Motor neuron (in vitro differentiated cells): Measurements from ENCODE around the gene PCDHGA9. TPM values are rescaled to one million over a fixed set of nuclear protein-coding genes. Genes with fewer than 3 reads are reported as not detected.
"Not testable (repeated sequence)": the region's sequence is repeated elsewhere in the genome, so short reads cannot be mapped to it uniquely, and the experiment has no call there.

ENCODE experiments used
- ATAC-seq, 8 experiments: fragments of 200-7000 bp; cut with Tn5 transposase; replicated peaks in 6 of 8; 2 replicates each; pipeline ENCODE4 v1.8.0; 2021; ENCODE audit warnings: mild to moderate bottlenecking in 8 of 8, moderate library complexity in 8 of 8
- H3K27ac ChIP-seq, 2 donors: fragments of 250-450 bp; sonication (Bioruptor Pico); 2 replicates each; pipeline ENCODE4 v1.9.0; 2021; ENCODE audit warnings: antibody characterized with exemption in 2 of 2, mild to moderate bottlenecking in 2 of 2, moderate library complexity in 1 of 2
- H3K4me1 ChIP-seq, 2 donors: fragments of 250-450 bp; sonication (Bioruptor Pico); replicated peaks in 1 of 2; 2 replicates each; pipeline ENCODE4 v1.6.1; 2021; ENCODE audit warnings: antibody characterized with exemption in 2 of 2, mild to moderate bottlenecking in 2 of 2, moderate library complexity in 1 of 2
- H3K4me3 ChIP-seq, 5 donors: fragments of 250-450 bp; sonication (Bioruptor Pico); 2 replicates each; pipeline ENCODE4 v1.9.0; 2021; ENCODE audit warnings: antibody characterized with exemption in 5 of 5, mild to moderate bottlenecking in 5 of 5, moderate library complexity in 4 of 5
- WGBS, 10 experiments: fragments of 450-650 bp; shearing (Covaris generic); methylation state at CpG; one replicate each; pipeline ENCODE4 v1.0.0; 2022; 5-methylcytosine and 5-hydroxymethylcytosine counted together
- in situ Hi-C, 9 experiments: fragments of 400-800 bp; cut with MboI; loops; one replicate each; pipeline ENCODE4 v1.15.0; 2021; ENCODE audit warnings: low sequenced_read_pairs in 9 of 9, low pct_unique_long_range_greater_than_20kb in 2 of 9; ENCODE audit not compliant: unreplicated experiment in 9 of 9
- total RNA-seq, 8 experiments: library from RNA; unstranded; fragments of 300-600 nt; gene quantifications; 2 replicates each; pipeline versions ENCODE4 v1.2.3 to v1.2.4, GENCODE V29; 2022

PCDHGA9 gene
- total RNA-seq, 8 experiments from 2014 or later: 0.22 to 5.5 (median 1.3) TPM

DNA sequence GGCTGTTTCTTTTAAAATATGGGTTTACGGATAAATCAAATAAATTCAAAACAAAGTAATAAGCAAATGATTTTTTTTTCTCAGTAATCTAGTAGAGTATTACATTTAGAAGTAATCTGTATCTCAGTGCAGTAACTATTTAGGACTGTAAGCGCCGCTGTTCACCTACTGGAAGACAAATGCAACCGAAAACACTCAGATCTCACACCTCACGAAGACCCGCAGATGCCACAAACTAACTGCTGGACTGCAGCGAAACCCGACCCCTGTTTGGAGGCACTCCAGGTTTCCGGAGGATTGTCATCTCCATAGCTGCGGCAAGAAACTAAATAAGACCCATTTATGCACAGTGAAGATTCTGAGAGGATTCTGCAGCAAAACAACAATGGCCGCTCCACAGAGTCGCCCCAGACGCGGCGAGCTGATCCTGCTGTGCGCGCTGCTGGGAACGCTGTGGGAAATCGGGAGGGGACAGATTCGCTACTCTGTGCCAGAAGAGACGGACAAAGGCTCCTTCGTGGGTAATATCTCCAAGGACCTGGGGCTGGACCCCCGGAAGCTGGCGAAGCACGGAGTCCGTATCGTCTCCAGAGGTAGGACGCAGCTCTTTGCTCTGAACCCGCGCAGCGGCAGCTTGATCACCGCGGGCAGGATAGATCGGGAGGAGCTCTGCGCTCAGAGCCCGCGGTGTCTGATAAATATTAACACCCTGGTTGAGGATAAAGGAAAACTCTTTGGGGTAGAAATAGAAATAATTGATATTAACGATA, 10.0 kb upstream of the PCDHGA9 start, which contains the start of gene PCDHGA8:
TSS of gene PCDHGA8 (plus strand) at position 205 of the 770 bp plus-strand sequence. CDS start at position 386, 181 bp downstream.
- no peak within 1 kb of the TSS for H3K4me3 ChIP-seq
- 15 to 96% (median 83%) methylated on average over 1 to 38 of the region's 38 CpGs for WGBS, 10 experiments
- no peak within 1 kb of the TSS for H3K27ac ChIP-seq
- in situ Hi-C loops: no loop called here
- ATAC-seq: no peak
- no peaks in the 10 kb centered on the region for H3K4me1 ChIP-seq

DNA sequence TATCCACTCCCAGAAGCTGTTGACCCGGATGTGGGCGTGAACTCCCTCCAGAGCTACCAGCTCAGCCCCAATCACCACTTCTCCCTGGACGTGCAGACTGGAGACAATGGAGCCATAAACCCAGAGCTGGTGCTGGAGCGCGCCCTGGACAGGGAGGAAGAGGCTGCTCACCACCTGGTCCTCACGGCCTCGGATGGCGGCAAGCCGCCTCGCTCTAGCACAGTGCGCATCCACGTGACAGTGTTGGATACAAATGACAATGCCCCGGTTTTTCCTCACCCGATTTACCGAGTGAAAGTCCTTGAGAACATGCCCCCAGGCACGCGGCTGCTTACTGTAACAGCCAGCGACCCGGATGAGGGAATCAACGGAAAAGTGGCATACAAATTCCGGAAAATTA, 9.3 kb upstream of the PCDHGA9 start:
- WGBS, 10 experiments: 0 to 97% (median 90%) methylated on average over 2 to 18 of the region's 21 CpGs
- H3K27ac ChIP-seq: no peak overlapping the region
- H3K4me3 ChIP-seq: no peak overlapping the region
- H3K4me1 ChIP-seq: no peaks in the 10 kb centered on the region
- ATAC-seq: no peak
- in situ Hi-C loops: no loop called here

DNA sequence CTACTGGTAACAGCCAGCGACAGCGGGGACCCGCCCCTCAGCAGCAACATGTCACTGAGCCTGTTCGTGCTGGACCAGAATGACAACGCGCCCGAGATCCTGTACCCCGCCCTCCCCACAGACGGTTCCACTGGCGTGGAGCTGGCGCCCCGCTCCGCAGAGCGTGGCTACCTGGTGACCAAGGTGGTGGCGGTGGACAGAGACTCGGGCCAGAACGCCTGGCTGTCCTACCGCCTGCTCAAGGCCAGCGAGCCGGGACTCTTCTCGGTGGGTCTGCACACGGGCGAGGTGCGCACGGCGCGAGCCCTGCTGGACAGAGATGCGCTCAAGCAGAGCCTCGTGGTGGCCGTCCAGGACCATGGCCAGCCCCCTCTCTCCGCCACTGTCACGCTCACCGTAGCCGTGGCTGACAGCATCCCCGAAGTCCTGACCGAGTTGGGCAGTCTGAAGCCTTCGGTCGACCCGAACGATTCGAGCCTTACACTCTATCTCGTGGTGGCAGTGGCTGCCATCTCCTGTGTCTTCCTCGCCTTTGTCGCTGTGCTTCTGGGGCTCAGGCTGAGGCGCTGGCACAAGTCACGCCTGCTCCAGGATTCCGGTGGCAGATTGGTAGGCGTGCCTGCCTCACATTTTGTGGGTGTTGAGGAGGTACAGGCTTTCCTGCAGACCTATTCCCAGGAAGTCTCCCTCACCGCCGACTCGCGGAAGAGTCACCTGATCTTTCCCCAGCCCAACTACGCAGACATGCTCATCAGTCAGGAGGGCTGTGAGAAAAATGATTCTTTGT, 8.0 kb upstream of the PCDHGA9 start:
- H3K27ac ChIP-seq, H3K4me1 ChIP-seq, in situ Hi-C loops, H3K4me3 ChIP-seq, ATAC-seq: not testable (repeated sequence)
- 60 to 100% (median 88%) methylated on average over 1 to 12 of the region's 53 CpGs; no CpG with 5 or more reads in 4 of the 10 experiments for WGBS, 10 experiments

DNA sequence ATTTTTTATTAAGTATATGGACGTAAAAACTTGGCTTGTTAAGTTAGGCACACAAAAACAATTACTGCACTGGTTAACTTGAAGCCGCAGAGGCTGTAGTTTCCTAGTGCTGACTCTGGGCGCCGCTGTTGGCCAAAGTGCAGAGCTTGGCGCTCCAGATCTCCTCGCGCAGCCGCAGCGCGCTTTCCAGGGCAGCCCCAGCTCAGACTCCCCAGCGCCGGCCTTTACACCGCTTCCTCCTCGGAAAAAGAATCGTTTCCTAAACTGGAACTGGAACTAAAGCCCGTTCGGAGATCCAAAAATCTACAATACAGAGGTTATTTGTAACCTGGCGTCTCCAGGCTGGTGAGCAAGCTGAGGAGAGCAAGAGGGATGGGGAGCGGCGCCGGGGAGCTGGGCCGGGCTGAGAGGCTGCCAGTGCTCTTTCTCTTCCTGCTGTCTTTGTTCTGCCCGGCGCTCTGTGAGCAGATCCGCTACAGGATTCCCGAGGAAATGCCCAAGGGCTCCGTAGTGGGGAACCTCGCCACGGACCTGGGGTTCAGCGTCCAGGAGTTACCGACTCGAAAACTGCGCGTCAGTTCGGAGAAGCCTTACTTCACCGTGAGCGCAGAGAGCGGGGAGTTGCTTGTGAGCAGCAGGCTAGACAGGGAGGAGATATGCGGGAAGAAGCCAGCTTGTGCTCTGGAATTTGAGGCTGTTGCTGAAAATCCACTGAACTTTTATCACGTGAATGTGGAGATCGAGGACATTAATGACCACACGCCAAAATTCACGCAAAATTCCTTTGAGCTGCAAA, 4.6 kb upstream of the PCDHGA9 start, which contains the start of gene PCDHGB5:
TSS of gene PCDHGB5 (plus strand) at position 192 of the 796 bp plus-strand sequence. CDS start at position 373, 181 bp downstream.
- not testable (repeated sequence) for H3K4me3 ChIP-seq

DNA sequence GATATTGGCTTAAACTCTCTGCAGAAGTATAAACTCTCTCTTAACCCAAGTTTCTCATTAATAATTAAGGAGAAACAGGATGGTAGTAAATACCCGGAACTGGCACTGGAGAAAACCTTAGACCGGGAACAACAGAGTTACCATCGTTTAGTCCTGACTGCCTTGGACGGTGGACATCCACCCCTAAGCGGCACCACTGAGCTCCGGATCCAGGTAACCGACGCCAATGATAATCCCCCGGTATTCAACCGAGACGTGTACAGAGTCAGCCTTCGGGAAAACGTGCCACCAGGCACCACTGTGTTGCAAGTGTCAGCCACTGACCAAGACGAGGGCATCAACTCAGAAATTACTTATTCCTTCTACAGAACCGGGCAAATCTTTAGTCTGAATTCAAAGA, 4.0 kb upstream of the PCDHGA9 start:
- H3K27ac ChIP-seq: no peak overlapping the region
- ATAC-seq: no peak
- H3K4me1 ChIP-seq: no peaks in the 10 kb centered on the region
- H3K4me3 ChIP-seq: no peak overlapping the region
- WGBS, 10 experiments: 12 to 96% (median 82%) methylated on average over 2 to 13 of the region's 15 CpGs; no CpG with 5 or more reads in 1 of the 10 experiments
- in situ Hi-C loops: no loop called here

More for the DNA sequence above, 4.6 kb upstream of the PCDHGA9 start, which contains the start of gene PCDHGB5:
- WGBS, 10 experiments: 0 to 88% (median 40%) methylated on average over 1 to 9 of the region's 43 CpGs; no CpG with 5 or more reads in 3 of the 10 experiments
- H3K27ac ChIP-seq, H3K4me1 ChIP-seq, in situ Hi-C loops: not testable (repeated sequence)
- ATAC-seq: peak in 4 of 8 experiments; percentile 30 to 95 (median 62)

DNA sequence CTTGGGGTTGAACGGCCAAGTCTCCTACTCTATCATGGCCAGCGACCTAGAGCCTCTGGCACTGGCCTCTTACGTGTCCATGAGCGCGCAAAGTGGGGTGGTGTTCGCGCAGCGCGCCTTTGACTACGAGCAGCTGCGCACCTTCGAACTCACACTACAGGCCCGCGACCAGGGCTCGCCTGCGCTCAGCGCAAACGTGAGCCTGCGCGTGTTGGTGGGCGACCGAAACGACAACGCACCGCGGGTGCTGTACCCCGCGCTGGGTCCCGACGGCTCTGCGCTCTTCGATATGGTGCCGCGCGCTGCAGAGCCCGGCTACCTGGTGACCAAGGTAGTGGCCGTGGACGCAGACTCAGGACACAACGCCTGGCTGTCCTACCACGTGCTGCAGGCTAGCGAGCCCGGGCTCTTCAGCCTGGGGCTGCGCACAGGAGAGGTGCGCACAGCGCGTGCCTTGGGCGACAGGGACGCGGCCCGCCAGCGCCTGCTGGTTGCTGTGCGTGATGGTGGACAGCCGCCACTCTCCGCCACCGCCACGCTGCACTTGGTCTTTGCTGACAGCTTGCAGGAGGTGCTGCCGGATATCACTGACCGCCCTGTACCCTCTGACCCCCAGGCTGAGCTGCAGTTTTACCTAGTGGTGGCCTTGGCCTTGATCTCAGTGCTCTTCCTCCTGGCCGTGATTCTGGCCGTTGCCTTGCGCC, 2.9 kb upstream of the PCDHGA9 start:
- WGBS, 10 experiments: 20 to 100% (median 92%) methylated on average over 2 to 31 of the region's 61 CpGs; no CpG with 5 or more reads in 3 of the 10 experiments
- Histone ChIP-seq H3K27ac (no peak overlapping the region), H3K4me1 (no peaks in the 10 kb centered on the region), H3K4me3 (no peak overlapping the region)
- in situ Hi-C loops: loop anchor here in 6 of 9 experiments (10.0 to 25.0 kb wide), 3 partner anchors 125 to 163 kb away; no protein-coding TSS in a partner anchor
- no peak for ATAC-seq

DNA sequence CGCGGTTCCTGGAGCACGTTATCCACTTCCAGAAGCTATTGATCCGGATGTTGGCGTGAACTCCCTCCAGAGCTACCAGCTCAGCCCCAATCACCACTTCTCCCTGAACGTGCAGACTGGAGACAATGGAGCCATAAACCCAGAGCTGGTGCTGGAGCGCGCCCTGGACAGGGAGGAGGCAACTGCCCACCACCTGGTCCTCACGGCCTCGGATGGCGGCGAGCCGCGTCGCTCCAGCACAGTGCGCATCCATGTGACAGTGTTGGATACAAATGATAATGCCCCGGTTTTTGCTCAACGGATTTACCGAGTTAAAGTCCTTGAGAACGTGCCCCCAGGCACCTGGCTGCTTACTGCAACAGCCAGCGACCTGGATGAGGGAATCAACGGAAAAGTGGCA, 809 bp downstream of the PCDHGA9 start:
- in situ Hi-C loops: loop anchor here in 6 of 9 experiments (10.0 to 25.0 kb wide), 3 partner anchors 121 to 159 kb away; no protein-coding TSS in a partner anchor
- Histone ChIP-seq H3K4me3 (no peak overlapping the region), H3K27ac (no peak overlapping the region), H3K4me1 (no peaks in the 10 kb centered on the region)
- 28 to 100% (median 90%) methylated on average over 1 to 21 of the region's 22 CpGs; no CpG with 5 or more reads in 1 of the 10 experiments for WGBS, 10 experiments
- ATAC-seq: no peak

DNA sequence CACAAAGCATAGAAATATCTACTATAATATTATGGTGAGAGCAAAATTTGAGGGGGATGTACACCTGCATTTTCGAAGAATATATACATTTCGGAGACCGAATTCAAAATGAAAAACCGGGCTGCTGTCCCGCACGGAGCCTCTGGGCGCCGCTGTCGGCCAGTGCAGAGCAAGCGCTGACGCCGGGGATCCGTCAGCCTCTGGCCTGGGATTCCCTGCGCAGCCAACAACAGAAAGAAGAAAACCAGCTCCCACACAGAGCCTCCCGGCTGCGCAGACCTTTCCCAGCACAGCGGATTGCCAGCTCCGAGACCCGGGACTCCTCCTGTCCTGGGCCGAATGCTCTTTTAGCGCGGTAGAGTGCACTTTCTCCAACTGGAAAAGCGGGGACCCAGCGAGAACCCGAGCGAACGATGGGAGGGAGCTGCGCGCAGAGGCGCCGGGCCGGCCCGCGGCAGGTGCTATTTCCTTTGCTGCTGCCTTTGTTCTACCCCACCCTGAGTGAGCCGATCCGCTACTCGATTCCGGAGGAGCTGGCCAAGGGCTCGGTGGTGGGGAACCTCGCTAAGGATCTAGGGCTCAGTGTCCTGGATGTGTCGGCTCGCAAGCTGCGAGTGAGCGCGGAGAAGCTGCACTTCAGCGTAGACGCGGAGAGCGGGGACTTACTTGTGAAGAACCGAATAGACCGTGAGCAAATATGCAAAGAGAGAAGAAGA, 5.4 kb downstream of the PCDHGA9 start, which contains the start of gene PCDHGB6:
TSS of gene PCDHGB6 (plus strand) at position 232 of the 716 bp plus-strand sequence. CDS start at position 414, 182 bp downstream.
- Histone ChIP-seq H3K4me3 (peak within 1 kb of the TSS; percentile 45 to 92 (median 69)), H3K4me1 (peaks cover 11 to 15% of the 10 kb centered on the region in 2 donors), H3K27ac (peak within 1 kb of the TSS; percentile 90 to 94)
- in situ Hi-C loops: loop anchor here in 6 of 9 experiments (10.0 to 25.0 kb wide), 3 partner anchors 117 to 154 kb away; no protein-coding TSS in a partner anchor
- WGBS, 10 experiments: 10 to 60% (median 22%) methylated on average over 1 to 23 of the region's 51 CpGs; no CpG with 5 or more reads in 3 of the 10 experiments
- peak in 7 of 8 experiments; percentile 37 to 100 (median 98) for ATAC-seq

DNA sequence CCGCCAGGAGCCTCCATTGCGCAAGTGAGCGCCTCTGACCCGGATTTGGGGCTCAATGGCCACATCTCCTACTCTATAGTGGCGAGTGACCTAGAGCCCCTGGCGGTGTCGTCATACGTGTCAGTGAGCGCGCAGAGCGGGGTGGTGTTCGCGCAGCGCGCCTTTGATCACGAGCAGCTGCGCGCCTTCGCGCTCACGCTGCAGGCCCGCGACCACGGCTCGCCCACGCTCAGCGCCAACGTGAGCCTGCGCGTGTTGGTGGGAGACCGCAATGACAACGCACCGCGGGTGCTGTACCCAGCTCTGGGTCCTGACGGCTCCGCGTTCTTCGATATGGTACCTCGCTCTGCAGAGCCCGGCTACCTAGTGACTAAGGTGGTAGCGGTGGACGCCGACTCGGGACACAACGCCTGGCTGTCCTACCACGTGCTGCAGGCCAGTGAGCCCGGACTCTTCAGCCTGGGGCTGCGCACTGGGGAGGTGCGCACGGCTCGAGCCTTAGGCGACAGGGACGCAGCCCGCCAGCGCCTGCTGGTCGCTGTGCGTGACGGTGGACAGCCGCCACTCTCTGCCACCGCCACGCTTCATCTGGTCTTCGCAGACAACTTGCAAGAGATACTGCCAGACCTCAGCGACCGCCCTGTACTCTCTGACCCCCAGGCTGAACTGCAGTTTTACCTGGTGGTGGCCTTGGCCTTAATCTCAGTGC, 7.2 kb downstream of the PCDHGA9 start:
- Histone ChIP-seq H3K27ac (no peak overlapping the region), H3K4me1 (peaks cover 11 to 15% of the 10 kb centered on the region in 2 donors), H3K4me3 (peak overlapping the region in 3 of 5 donors; percentile 11 to 72 (median 45))
- 0 to 100% (median 94%) methylated on average over 1 to 27 of the region's 64 CpGs; no CpG with 5 or more reads in 3 of the 10 experiments for WGBS, 10 experiments
- in situ Hi-C loops: loop anchor here in 7 of 9 experiments (10.0 to 25.0 kb wide), 4 partner anchors 115 to 155 kb away; no protein-coding TSS in a partner anchor
- no peak for ATAC-seq

DNA sequence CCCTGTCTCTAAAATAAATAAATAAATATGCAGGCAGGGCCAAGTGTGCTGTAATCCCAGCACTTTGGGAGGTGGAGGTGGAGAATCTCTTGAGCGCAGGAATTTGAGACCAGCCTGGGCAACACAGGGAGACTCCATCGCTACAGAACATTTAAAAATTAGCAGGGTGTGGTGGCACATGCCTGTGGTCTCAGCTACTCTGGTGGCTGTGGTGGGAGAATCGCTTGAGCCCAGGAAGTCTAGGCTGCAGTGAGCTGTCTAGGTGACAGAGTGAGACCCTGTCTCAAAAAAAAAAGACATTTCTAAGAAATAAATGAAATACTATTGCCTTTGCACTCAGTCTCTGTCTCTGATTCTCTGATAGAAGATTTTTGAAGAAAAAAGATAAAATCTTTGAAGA, 9.0 kb downstream of the PCDHGA9 start:
- no peak for ATAC-seq
- H3K4me1 ChIP-seq: peaks cover 11 to 15% of the 10 kb centered on the region in 2 donors
- WGBS, 10 experiments: 57 to 100% (median 95%) methylated on average over 1 to 3 of the region's 3 CpGs; no CpG with 5 or more reads in 1 of the 10 experiments
- in situ Hi-C loops: loop anchor here in 6 of 9 experiments (10.0 to 25.0 kb wide), 3 partner anchors 126 to 153 kb away; no protein-coding TSS in a partner anchor
- peak overlapping the region in 3 of 5 donors; percentile 18 to 24 (median 23) for H3K4me3 ChIP-seq
- no peak overlapping the region for H3K27ac ChIP-seq
